Peyer's patch (tissue), 4 donors: Measurements from ENCODE around the gene TFPI. TPM values are rescaled to one million over a fixed set of nuclear protein-coding genes. Genes with fewer than 3 reads are reported as not detected.

ENCODE experiments used
- DNase-seq, 3 donors: peaks; one replicate each; pipeline ENCODE4 v3.0.0-alpha.2; 2017 to 2019
- H3K27ac ChIP-seq, 4 donors: fragments of 200-600 bp; sonication (generic); one replicate each; pipeline ENCODE4 v1.5.1; 2016 to 2019
- H3K27me3 ChIP-seq, 2 donors: fragments of 200-600 bp; sonication (generic); one replicate each; pipeline ENCODE4 v1.5.1; 2019
- H3K36me3 ChIP-seq, 3 donors: fragments of 200-600 bp; sonication (generic); one replicate each; pipeline ENCODE4 v1.5.1; 2016 to 2019
- H3K4me1 ChIP-seq, 4 donors: fragments of 200-600 bp; sonication (generic); one replicate each; pipeline ENCODE4 v1.5.1; 2016 to 2019
- H3K4me3 ChIP-seq, 4 donors: fragments of 200-600 bp; sonication (generic); 1 replicate in 3 of 4; 2 replicates in 1 of 4; pipeline ENCODE4 v1.5.1; 2016 to 2019; ENCODE audit warnings: mild to moderate bottlenecking in 1 of 4
- H3K9me3 ChIP-seq, 4 donors: fragments of 200-600 bp; sonication (generic); one replicate each; pipeline ENCODE4 v1.5.1; 2016 to 2019; ENCODE audit warnings: mild to moderate bottlenecking in 1 of 4
- CTCF ChIP-seq, 6 experiments: fragments of 450-650 bp in 4 of 6; fragments of 200-600 bp in 2 of 6; sonication (generic) in 1 of 6; IDR thresholded peaks; one replicate each; pipeline ENCODE4 v1.5.1; 2017 to 2019; ENCODE audit warnings: antibody characterized with exemption in 6 of 6, mild to moderate bottlenecking in 3 of 6, moderate library complexity in 1 of 6
- POLR2A ChIP-seq, 2 donors: fragments of 450-650 bp; IDR thresholded peaks; one replicate each; pipeline ENCODE4 v1.5.1; 2017; ENCODE audit warnings: antibody characterized with exemption in 2 of 2, mild to moderate bottlenecking in 2 of 2, moderate library complexity in 2 of 2
- total RNA-seq, 4 donors: library from RNA; depleted of rRNA; stranded (reverse); fragments of >200 nt; gene quantifications; one replicate each; pipeline ENCODE4 v1.1.0, GENCODE V29; 2016

TFPI gene
- total RNA-seq, 4 donors from 2014 or later, result 69.9 to 91.4 (median 75.8) TPM

- Histone ChIP-seq H3K27ac (no peak overlapping the region), H3K36me3 (no peaks in the 10 kb centered on the region), H3K4me3 (no peak overlapping the region), H3K4me1 (no peaks in the 10 kb centered on the region), H3K9me3 (no peaks in the 10 kb centered on the region), H3K27me3 (no peaks in the 10 kb centered on the region)
- TF ChIP-seq POLR2A (IDR thresholded peaks at IDR 0.05) (no peak), CTCF (IDR thresholded peaks at IDR 0.05) (no peak)
- DNase-seq, result no peak
Observed at GRCh38 chr2:187586011-187586641, 31.9 kb upstream of the TFPI start.

- Histone ChIP-seq H3K4me3 (peak overlapping the region in 2 of 4 donors; percentile 28 to 33), H3K36me3 (no peaks in the 10 kb centered on the region), H3K4me1 (peaks cover 0 to 5% (median 0%) of the 10 kb centered on the region in 4 donors), H3K27me3 (no peaks in the 10 kb centered on the region), H3K27ac (no peak overlapping the region), H3K9me3 (no peaks in the 10 kb centered on the region)
- TF ChIP-seq CTCF (IDR thresholded peaks at IDR 0.05) (peak; percentile 12 to 83 (median 68)), POLR2A (IDR thresholded peaks at IDR 0.05) (no peak)
- DNase-seq, result peak in 1 of 3 donors; percentile 51
Observed at GRCh38 chr2:187581125-187581896, 27.1 kb upstream of the TFPI start.

GRCh38 chr2:187580462-187581124, 26.4 kb upstream of the TFPI start:
- TF ChIP-seq POLR2A (IDR thresholded peaks at IDR 0.05) (no peak), CTCF (IDR thresholded peaks at IDR 0.05) (peak in 5 of 6 experiments; percentile 21 to 85 (median 67))
- peak overlapping the region in 2 of 4 donors; percentile 28 to 33 for H3K4me3 ChIP-seq
- H3K36me3 ChIP-seq, result no peaks in the 10 kb centered on the region
- H3K9me3 ChIP-seq, result no peaks in the 10 kb centered on the region
- no peak overlapping the region for H3K27ac ChIP-seq
- no peak for DNase-seq
- no peaks in the 10 kb centered on the region for H3K27me3 ChIP-seq
- peaks cover 0 to 5% (median 0%) of the 10 kb centered on the region in 4 donors for H3K4me1 ChIP-seq

GRCh38 chr2:187577310-187577709, 23.1 kb upstream of the TFPI start:
- no peak for DNase-seq
- H3K27ac ChIP-seq, result peak overlapping the region in 1 of 4 donors; percentile 0
- no peaks in the 10 kb centered on the region for H3K27me3 ChIP-seq
- H3K4me1 ChIP-seq, result peaks cover 0 to 5% (median 0%) of the 10 kb centered on the region in 4 donors
- TF ChIP-seq CTCF (IDR thresholded peaks at IDR 0.05) (peak in 1 of 6 experiments; percentile 4), POLR2A (IDR thresholded peaks at IDR 0.05) (no peak)
- H3K36me3 ChIP-seq, result no peaks in the 10 kb centered on the region
- H3K4me3 ChIP-seq, result no peak overlapping the region
- no peaks in the 10 kb centered on the region for H3K9me3 ChIP-seq

GRCh38 chr2:187576906-187577305, 22.7 kb upstream of the TFPI start:
- TF ChIP-seq CTCF (IDR thresholded peaks at IDR 0.05), result no peak
- no peak for TF ChIP-seq POLR2A (IDR thresholded peaks at IDR 0.05)
- H3K4me1 ChIP-seq, result peaks cover 0 to 5% (median 0%) of the 10 kb centered on the region in 4 donors
- peak overlapping the region in 1 of 4 donors; percentile 0 for H3K27ac ChIP-seq
- no peaks in the 10 kb centered on the region for H3K36me3 ChIP-seq
- H3K9me3 ChIP-seq, result no peaks in the 10 kb centered on the region
- H3K27me3 ChIP-seq, result no peaks in the 10 kb centered on the region
- H3K4me3 ChIP-seq, result no peak overlapping the region
- no peak for DNase-seq
